Forelimb muscle (tissue), 1 donor: ENCODE data around the gene IL1RN. TPM values are rescaled to one million over a fixed set of nuclear protein-coding genes. Genes with fewer than 3 reads are reported as not detected.

Experiments
- DNase-seq: peaks from one replicate; pipeline ENCODE4 v3.0.0-alpha.2; 2013; ENCODE audit warnings: low read depth
- polyA plus RNA-seq: library from polyadenylated mRNA; unstranded; fragments of 120-200 nt; gene quantifications from one replicate; pipeline ENCODE4 v1.2.1, GENCODE V29; 2013; ENCODE audit not compliant: insufficient read length

Gene IL1RN
- polyA plus RNA-seq, 1 donor: 0.49 TPM

DNA sequence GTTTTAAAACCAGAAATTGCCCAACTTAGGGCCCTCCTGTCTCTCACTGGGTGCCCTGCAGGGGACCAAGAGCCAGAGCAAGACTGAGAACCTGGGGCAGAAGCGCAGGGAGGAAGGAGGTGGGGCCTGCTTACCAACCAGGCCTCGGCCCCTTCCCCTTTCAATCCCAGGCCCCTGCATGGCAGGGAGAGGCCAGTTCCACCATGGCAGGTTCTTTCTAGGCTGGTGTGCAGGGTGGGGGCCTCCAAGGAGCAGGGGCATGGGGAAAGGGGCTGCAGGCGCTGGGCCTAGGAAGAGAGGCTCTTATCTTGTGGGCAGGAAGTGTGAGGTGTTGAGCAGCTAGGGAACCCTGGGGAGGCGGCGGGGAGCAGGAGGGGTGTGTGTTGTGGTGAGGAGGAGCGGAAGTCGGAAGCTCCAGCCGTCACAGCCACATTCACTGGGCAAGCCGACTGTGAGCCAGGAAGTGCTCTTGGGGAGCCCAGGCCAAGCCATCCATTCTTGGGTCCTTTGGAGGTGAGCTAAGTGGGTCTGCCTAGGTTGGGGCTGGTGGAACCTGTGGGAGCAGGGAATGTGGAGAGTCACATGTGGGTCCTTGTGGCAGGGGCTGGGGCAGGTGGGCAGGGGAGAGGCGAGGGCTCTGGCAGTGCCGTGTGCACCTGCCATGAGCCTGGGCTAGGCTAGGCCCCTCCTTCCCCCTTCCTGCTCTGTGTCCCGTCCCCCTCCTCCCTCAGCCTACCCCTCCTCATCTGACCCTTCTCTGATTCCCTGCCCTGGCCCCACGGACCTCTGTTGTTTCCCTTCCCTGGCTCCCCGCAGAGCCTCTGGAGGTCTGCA is 46.4 kb downstream of the IL1RN start, which contains the start of gene PSD4:
PSD4 (plus strand) TSS at position 430 of the 834 bp plus-strand sequence. CDS start 8,486 bp downstream, outside the sequence.
- DNase-seq: no peak

GRCh38 chr2:113174376-113174750 is 47.0 kb downstream of the IL1RN start:
- DNase-seq: no peak

- no peak for DNase-seq
These were observed 47.7 kb downstream of the IL1RN start for GRCh38 chr2:113175042-113175628.

GRCh38 chr2:113175736-113176695 is 48.6 kb downstream of the IL1RN start:
- DNase-seq: no peak

DNA sequence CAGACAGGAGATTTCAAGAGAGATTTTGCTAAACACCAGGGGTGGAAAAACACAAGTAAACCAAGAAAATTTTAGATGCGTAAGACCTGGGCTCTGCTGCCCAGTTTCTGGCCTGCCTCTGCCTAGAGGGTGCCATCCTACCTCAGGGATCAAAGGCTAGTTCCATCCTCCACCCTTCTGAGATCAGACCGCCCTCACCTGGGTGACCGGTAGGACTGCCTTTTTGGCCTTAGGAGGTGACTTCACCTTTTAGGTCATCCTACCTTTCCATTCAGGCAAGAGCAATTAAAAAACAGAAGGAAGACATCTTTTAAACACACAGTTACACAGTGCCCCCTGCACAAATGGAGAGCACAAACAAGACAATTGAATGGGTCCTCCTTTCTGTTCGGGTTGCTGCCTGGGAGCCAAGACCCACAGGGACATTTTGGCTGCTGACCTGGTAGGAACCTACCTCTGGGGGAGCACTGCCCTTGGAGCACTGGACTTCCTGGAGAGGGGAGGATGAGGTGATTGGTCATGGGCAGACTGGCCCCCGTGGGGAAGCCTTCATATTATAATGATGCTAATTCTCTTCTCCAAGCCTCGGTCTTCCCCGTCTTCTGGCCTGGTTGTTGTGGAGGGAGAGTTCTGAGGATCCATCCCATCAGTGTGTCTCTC is 49.4 kb downstream of the IL1RN start:
- DNase-seq: no peak

GRCh38 chr2:113178069-113178746 is 50.8 kb downstream of the IL1RN start:
- no peak for DNase-seq

DNA sequence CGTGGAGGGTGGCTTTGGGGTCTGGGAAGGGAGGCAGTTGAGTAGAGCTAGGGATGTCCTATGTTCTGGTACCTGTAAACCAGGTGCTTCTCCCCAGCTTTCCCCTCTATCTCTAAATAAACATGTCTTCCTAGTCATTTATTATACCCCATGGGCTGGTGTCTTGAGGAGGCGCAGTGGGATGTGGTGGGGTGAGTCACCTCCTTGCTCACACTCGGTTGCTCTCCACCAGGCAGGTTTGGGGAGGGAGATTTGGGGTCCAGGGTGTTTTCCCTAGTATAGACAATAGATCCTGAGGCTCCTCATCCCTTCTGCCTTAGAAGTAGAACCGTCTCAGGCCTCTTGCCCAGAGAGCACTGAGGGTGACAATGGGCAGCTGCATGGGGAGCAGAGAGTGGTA is 51.5 kb downstream of the IL1RN start:
- DNase-seq: no peak

DNA sequence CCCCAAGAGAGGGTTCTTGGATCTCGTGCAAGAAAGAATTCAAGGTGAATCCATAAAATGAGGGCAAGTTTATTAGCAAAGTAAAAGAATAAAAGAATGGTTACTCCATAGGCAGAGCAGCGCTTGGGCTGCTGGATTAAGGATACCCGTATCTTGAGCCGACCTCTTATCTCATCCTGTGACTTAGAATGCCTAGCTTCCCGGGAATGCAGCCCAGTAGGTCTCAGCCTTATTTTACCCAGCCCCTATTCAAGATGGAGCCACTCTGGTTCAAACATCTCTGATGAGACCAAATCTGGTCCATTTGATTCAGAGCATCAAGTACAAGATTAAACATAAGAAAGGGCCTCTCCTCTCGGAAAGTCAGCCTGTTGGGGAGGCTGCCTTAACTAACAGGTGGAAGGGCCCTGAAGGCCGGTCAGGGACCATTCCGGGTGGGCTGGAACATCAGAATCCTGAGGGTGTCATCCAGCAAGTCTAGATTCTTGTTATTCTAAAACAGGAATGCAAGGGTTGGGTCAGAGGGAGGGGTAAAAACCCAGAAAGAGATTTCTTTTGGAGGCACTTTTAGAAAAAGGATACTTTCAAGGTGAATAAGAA is 52.1 kb downstream of the IL1RN start:
- DNase-seq: no peak

DNA sequence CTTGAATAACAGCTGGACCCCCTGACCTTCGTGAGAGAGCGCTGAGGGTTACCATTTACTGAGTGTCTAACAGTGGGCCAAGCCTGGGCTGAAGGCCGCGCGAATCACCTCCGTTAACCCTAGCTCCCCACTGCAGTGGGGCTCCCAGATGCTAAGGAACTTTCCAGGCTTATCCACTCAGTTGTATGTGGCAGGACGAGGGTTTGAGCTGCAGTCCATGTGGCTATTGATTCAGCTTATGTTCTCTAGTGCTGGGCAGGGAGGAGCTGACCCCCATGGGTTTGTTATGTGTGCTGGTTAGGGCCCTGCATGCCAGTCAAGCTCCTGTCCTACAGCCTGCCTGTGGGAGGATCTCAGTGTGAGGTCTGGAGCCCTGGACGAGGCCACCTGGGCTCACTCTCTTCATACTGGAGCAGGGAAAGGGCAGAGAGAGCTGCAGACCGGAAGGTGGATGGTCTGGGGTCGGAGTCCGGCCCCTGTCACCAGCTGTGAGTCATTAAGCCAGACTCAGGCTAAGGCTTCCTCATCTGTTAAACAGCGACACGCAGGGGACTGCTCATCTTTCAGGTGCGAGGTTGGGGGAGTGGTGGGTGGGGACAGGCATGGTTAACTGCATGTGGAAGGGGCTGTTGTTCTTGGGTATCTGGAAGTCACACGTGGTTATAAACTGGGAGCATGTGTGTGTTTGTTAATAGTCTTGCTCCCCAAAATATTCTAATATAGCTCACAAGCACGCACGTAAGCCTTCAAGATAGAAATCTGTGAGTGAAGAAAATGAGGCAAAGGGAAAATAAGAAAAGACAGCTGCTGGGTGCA is 52.9 kb downstream of the IL1RN start:
- no peak for DNase-seq

DNA sequence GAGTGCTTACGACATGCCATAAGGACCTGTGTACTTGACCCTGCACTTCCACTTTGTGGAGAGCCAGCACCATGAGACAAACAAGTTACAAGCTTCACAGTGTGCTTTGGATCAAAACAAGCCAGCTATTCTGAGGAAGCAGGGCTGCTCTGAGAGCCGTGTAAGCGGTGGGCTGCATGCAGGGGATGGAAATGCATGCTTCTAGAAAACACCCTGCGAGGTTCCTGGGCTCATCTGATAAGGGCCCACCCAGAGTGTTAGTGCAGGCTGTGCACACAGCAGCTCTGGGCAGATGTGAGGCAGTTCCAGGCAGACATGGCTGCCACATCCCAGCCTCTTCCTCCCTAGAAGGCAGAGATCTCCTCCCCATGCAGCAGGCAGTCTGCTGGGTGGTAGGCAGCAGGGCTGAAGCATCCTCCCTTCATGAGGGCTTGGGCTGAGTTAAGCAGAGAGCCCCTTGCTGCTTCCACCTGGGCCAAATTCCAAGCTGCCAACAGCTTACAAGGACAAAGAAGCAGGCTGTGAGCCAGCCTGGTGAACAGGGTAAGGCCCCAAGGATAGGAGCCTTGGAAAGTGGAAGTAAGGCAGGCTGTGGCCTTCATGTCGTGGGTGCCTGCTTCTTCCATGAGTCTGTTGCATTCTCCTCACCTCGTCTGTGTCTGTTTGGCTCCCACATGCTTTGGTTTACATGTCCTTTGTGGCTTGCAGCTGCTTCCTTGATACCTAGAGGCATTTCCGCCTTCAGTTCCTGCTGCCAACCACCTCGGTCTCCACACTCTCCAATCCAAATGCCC is 54.1 kb downstream of the IL1RN start:
- DNase-seq: no peak

GRCh38 chr2:113182471-113183260 is 55.3 kb downstream of the IL1RN start:
- DNase-seq: no peak

DNA sequence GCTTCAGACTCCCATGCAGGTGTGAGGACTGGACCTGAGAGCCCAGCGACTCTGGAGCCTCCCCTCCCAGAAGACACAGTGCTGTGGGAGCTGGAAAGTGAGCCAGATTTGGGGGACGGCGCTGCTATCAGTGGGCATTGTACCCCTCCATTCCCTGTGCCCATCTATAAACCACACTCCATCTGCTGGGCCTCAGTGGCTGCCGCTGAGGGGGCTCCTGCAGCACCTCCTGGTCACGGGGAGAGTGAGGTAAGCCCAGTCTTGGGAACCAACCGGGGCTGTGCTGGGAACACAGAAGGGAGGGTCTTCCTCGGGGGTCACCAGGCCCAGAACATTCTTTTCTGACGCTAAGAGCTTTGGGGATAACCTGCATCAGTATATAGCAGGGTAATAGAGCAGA is 55.9 kb downstream of the IL1RN start:
- DNase-seq: no peak

Other genes starting within 250 kb of the IL1RN start
- gene IL37, start 216.4 kb upstream of the IL1RN start, polyA plus RNA-seq: not detected
- 0.14 TPM for gene IL36G, start 149.6 kb upstream of the IL1RN start, polyA plus RNA-seq
- gene IL36A, start 122.1 kb upstream of the IL1RN start, polyA plus RNA-seq: not detected
- gene IL36B, start 74.7 kb upstream of the IL1RN start, polyA plus RNA-seq: not detected
- gene IL36RN, start 68.4 kb upstream of the IL1RN start, polyA plus RNA-seq: not detected
- gene IL1F10, start 59.6 kb upstream of the IL1RN start, polyA plus RNA-seq: not detected
- gene PSD4, start 46.4 kb downstream of the IL1RN start, polyA plus RNA-seq: 1.3 TPM
- 1.9 TPM for gene PAX8, start 151.3 kb downstream of the IL1RN start, polyA plus RNA-seq